SK-N-SH treated with all-trans-retinoic acid at 6 μM for 48 hours (cell line): Measurements from ENCODE around the gene MIA3.
A peak's percentile ranks its signal among the peaks of the same experiment; 100 is the strongest.

Experiments
- ATAC-seq: fragments of 200-7000 bp; cut with Tn5 transposase; 3 replicates; pipeline ENCODE4 v1.9.1; 2020; ENCODE audit warnings: mild to moderate bottlenecking, moderate library complexity
- ARNTL ChIP-seq: fragments of 450-650 bp; formaldehyde crosslinking; IDR thresholded peaks from 2 replicates; pipeline ENCODE4 v1.5.0; 2020; ENCODE audit warnings: low read depth, mild to moderate bottlenecking, moderate library complexity, borderline replicate concordance
- BACH2 ChIP-seq: fragments of 250-450 bp; sonication (Bioruptor Pico); IDR thresholded peaks from 2 replicates; pipeline ENCODE4 v1.9.0; 2021; ENCODE audit warnings: mild to moderate bottlenecking, borderline replicate concordance
- CREB5 ChIP-seq: fragments of 250-450 bp; sonication (Bioruptor Pico); IDR thresholded peaks from 2 replicates; pipeline ENCODE4 v1.5.1; 2020; ENCODE audit warnings: low read depth, mild to moderate bottlenecking, moderate library complexity
- CSDC2 ChIP-seq: fragments of 250-450 bp; sonication (Bioruptor Pico); IDR thresholded peaks from 2 replicates; pipeline ENCODE4 v1.5.0; 2020; ENCODE audit warnings: mild to moderate bottlenecking, moderate library complexity
- CSRNP3 ChIP-seq: fragments of 250-450 bp; sonication (Bioruptor Pico); IDR thresholded peaks from 2 replicates; pipeline ENCODE4 v1.5.1; 2021; ENCODE audit warnings: mild to moderate bottlenecking, moderate library complexity
- ESRRG ChIP-seq: fragments of 250-450 bp; sonication (Bioruptor Pico); IDR thresholded peaks from 2 replicates; pipeline ENCODE4 v1.6.1; 2021; ENCODE audit warnings: mild to moderate bottlenecking
- GLIS3 ChIP-seq: fragments of 250-450 bp; sonication (Bioruptor Pico); IDR thresholded peaks from 2 replicates; pipeline ENCODE4 v1.5.0; 2020; ENCODE audit warnings: mild to moderate bottlenecking, moderate library complexity
- ISL1 ChIP-seq: fragments of 250-450 bp; sonication (Bioruptor Pico); IDR thresholded peaks from 2 replicates; pipeline ENCODE4 v2.1.2; 2022; ENCODE audit warnings: mild to moderate bottlenecking, moderate library complexity
- OSR1 ChIP-seq: fragments of 250-450 bp; sonication (Bioruptor Pico); IDR thresholded peaks from 2 replicates; pipeline ENCODE4 v1.8.0; 2022; ENCODE audit warnings: moderate library complexity, mild to moderate bottlenecking, inconsistent platforms
- PATZ1 ChIP-seq: fragments of 250-450 bp; sonication (Bioruptor Pico); IDR thresholded peaks from 2 replicates; pipeline ENCODE4 v1.8.0; 2020; ENCODE audit warnings: mild to moderate bottlenecking, moderate library complexity, borderline replicate concordance
- POU6F1 ChIP-seq: fragments of 250-450 bp; sonication (Bioruptor Pico); IDR thresholded peaks from 2 replicates; pipeline ENCODE4 v1.8.0; 2021; ENCODE audit warnings: low read depth, mild to moderate bottlenecking, moderate library complexity, borderline replicate concordance
- PPARA ChIP-seq: fragments of 250-450 bp; sonication (Bioruptor Pico); IDR thresholded peaks from 2 replicates; pipeline ENCODE4 v1.5.0; 2020; ENCODE audit warnings: mild to moderate bottlenecking, borderline replicate concordance
- RARB ChIP-seq: fragments of 250-450 bp; sonication (Bioruptor Pico); IDR thresholded peaks from 2 replicates; pipeline ENCODE4 v1.8.0; 2021; ENCODE audit warnings: mild to moderate bottlenecking, moderate library complexity
- SNAI2 ChIP-seq: fragments of 250-450 bp; sonication (Bioruptor Pico); IDR thresholded peaks from 2 replicates; pipeline ENCODE4 v1.5.0; 2020; ENCODE audit warnings: mild to moderate bottlenecking, moderate library complexity
- TCF4 ChIP-seq: fragments of 250-450 bp; sonication (Bioruptor Pico); IDR thresholded peaks from 2 replicates; pipeline ENCODE4 v1.8.0; 2021; ENCODE audit warnings: mild to moderate bottlenecking, moderate library complexity, borderline replicate concordance
- TOX ChIP-seq: fragments of 250-450 bp; sonication (Bioruptor Pico); IDR thresholded peaks from 2 replicates; pipeline ENCODE4 v1.8.0; 2021; ENCODE audit warnings: mild to moderate bottlenecking, moderate library complexity, borderline replicate concordance
- ZC3H10 ChIP-seq: fragments of 250-450 bp; sonication (Bioruptor Pico); IDR thresholded peaks from 2 replicates; pipeline ENCODE4 v1.5.1; 2021; ENCODE audit warnings: mild to moderate bottlenecking, moderate library complexity
- ZFP3 ChIP-seq: fragments of 250-450 bp; sonication (Bioruptor Pico); IDR thresholded peaks from 2 replicates; pipeline ENCODE4 v1.5.0; 2020; ENCODE audit warnings: mild to moderate bottlenecking, moderate library complexity
- ZNF565 ChIP-seq: fragments of 450-650 bp; formaldehyde crosslinking; conservative IDR thresholded peaks from 2 replicates; pipeline ENCODE4 v1.5.0; 2020; ENCODE audit warnings: low read depth, mild to moderate bottlenecking, moderate library complexity
- ZNF70 ChIP-seq: fragments of 450-650 bp; formaldehyde crosslinking; IDR thresholded peaks from 2 replicates; pipeline ENCODE4 v1.5.0; 2020; ENCODE audit warnings: mild to moderate bottlenecking, moderate library complexity
- ZNF8 ChIP-seq: fragments of 450-650 bp; formaldehyde crosslinking; IDR thresholded peaks from 2 replicates; pipeline ENCODE4 v1.5.0; 2020; ENCODE audit warnings: mild to moderate bottlenecking, moderate library complexity

The MIA3 gene

GRCh38 chr1:222643606-222643937, 25.7 kb downstream of the MIA3 start:
- ATAC-seq, result peak; percentile 51
- 0 out of 2 replicates have a peak, but pooled peaks have one; percentile 3 for TF ChIP-seq TOX (CRISPR knock-in tag)
- no peak for TF ChIP-seq ZNF565 (CRISPR knock-in tag)

GRCh38 chr1:222643938-222644635, 26.2 kb downstream of the MIA3 start:
- 0 out of 2 replicates have a peak, but pooled peaks have one; percentile 66 for TF ChIP-seq POU6F1 (CRISPR knock-in tag)
- TF ChIP-seq ZNF70 (CRISPR knock-in tag), result no peak
- ATAC-seq, result peak; percentile 99

GRCh38 chr1:222644636-222644980, 26.7 kb downstream of the MIA3 start:
- TF ChIP-seq SNAI2 (CRISPR knock-in tag) (no peak), ZNF70 (CRISPR knock-in tag) (no peak), OSR1 (CRISPR knock-in tag) (no peak), ZFP3 (no peak), ISL1 (CRISPR knock-in tag) (no peak), CREB5 (no peak), BACH2 (no peak), ZNF565 (CRISPR knock-in tag) (no peak), POU6F1 (CRISPR knock-in tag) (no peak), ESRRG (CRISPR knock-in tag) (no peak), ARNTL (no peak), CSDC2 (CRISPR knock-in tag) (no peak), TOX (CRISPR knock-in tag) (no peak), CSRNP3 (CRISPR knock-in tag) (no peak), PPARA (CRISPR knock-in tag) (no peak), TCF4 (CRISPR knock-in tag) (no peak), RARB (CRISPR knock-in tag) (no peak), PATZ1 (no peak), ZNF8 (CRISPR knock-in tag) (no peak)
- TF ChIP-seq, all 23 proteins: peak for 0
- ATAC-seq, result peak; percentile 6

- no peak for ATAC-seq
- TF ChIP-seq ISL1 (CRISPR knock-in tag) (no peak), ARNTL (no peak), PPARA (CRISPR knock-in tag) (no peak), SNAI2 (CRISPR knock-in tag) (no peak), ZNF8 (CRISPR knock-in tag) (no peak), ZC3H10 (CRISPR knock-in tag) (no peak), CSRNP3 (CRISPR knock-in tag) (no peak), BACH2 (no peak), ZNF565 (CRISPR knock-in tag) (no peak), GLIS3 (no peak), ZNF70 (CRISPR knock-in tag) (no peak), PATZ1 (no peak), TCF4 (CRISPR knock-in tag) (no peak)
Measured at GRCh38 chr1:222652676-222653075, 34.8 kb downstream of the MIA3 start.
